Middle frontal gyrus (tissue), 1 donor: ENCODE results near the gene PID1.

ENCODE experiments used
- DNase-seq: peaks from one replicate; pipeline ENCODE4 v3.0.0-alpha.2; 2015; ENCODE audit warnings: low spot score; ENCODE audit errors: extremely low spot score

PID1 gene

GRCh38 chr2:229170171-229170570 is 100.9 kb downstream of the PID1 start:
- no peak for DNase-seq

- DNase-seq, result no peak
Measured at GRCh38 chr2:229169751-229170150, 101.3 kb downstream of the PID1 start.

- DNase-seq, result no peak
Measured at GRCh38 chr2:229164545-229165249, 106.4 kb downstream of the PID1 start.

DNA sequence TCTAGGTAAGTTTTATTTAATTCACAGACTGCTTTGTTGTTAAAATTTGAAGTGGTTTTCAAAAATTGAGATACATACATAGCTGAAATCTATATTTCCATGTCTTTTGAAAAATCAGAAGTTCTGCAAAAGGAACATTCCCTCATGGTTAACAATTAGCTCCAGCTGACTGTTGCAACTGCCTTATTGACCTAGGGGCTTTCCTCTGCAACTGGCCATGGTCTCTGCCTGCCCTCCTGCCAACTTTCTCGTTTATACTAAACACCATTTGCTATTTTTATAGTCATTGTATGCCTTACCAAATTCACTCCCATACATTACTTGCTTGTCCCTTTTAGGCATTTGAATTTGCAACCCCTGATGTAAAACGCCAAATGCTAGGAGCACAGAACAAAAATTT is 107.2 kb downstream of the PID1 start:
- DNase-seq, result no peak

DNA sequence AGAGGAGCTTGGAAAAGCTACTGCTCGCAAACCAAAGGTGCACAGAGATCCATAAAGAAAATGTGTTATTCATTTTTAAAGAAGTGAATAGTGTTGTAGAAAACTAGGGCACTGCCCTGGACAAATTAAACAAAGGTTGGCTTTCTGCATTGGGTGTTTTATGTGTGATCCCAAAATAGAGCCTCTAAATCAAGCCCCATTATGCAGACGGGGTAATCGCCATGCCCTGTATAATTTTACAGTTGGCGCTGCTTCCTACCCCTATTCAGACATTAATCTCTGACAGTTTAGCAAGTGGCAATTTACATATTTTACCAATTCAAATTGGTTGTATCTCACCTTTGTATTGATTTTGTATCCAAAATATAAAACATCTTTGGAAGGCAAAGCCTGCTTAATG is 109.1 kb downstream of the PID1 start:
- no peak for DNase-seq

DNA sequence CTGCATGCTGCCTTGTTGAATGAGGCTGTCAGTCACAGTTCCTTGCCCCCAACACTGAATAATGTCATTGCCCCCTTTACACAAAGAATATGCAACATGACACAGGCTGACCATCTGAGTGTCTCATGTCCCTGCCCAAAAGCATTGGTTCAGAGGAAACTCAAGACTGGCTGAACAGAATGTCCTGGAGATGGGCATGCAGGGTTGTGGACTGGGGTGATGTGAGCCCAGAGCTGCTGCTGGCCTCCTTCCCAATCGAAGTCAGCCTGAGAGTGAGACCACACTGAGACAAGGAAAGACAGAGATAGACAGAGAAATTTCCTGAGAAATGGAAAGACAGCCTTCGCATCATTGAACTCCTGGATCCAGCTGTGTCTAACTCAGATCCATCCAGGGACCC is 110.1 kb downstream of the PID1 start:
- no peak for DNase-seq

- DNase-seq, result no peak
Measured at GRCh38 chr2:229160180-229160579, 110.9 kb downstream of the PID1 start.

- no peak for DNase-seq
Measured at GRCh38 chr2:229159405-229159804, 111.7 kb downstream of the PID1 start.

- DNase-seq, result no peak
Measured at GRCh38 chr2:229154381-229154780, 116.7 kb downstream of the PID1 start.

- DNase-seq, result no peak
Measured at GRCh38 chr2:229153951-229154350, 117.1 kb downstream of the PID1 start.

- no peak for DNase-seq
Measured at GRCh38 chr2:229153267-229153666, 117.8 kb downstream of the PID1 start.

GRCh38 chr2:229152674-229153073 is 118.4 kb downstream of the PID1 start:
- DNase-seq, result no peak

- no peak for DNase-seq
Measured at GRCh38 chr2:229150317-229150716, 120.8 kb downstream of the PID1 start.

DNA sequence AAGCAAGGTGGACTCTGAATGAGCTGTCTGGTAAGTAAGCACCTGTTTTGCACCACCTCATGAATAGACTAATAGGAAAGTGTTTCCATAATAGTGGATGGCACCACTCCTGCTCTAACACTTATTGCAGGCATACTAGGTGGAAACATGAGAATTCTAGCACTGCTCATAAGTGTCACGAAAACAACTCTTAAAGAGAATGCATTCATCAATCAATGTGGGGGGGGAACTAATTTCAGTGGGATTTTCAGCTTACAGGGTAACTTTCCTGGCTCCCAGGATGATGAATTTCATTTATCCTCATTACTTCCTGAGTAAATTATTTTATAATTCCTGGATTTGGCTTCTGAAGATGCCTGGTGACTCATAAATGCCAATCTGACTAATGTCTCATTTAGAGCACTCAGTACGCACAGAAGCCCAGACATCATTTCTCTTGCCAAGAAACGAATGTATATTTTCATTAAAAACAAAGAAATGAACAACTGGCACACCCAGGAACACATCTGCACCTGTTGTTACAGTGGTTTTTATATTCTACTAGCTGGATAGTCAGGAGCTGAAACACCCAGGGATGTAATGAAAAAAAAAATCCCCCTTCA is 129.6 kb downstream of the PID1 start:
- no peak for DNase-seq

GRCh38 chr2:229137639-229138038 is 133.4 kb downstream of the PID1 start:
- DNase-seq, result no peak

DNA sequence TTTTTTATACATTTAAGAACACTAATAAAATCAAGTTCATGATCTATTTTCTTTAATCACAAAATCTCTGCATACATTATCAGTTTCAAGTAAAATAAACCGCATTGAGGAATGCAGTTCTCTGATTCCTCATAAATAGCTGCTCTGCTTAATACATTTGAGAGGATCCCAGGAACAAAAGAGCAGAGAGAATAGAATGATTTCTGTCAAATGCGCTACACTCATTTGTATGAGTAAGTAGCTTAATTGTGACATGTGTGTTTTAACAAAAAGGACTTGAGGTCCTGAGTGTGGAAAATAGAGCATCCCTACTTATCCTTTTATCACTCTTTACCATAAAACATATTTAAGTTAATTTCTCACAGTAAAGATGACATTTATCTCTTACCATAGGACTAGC is 134.0 kb downstream of the PID1 start:
- DNase-seq, result no peak

DNA sequence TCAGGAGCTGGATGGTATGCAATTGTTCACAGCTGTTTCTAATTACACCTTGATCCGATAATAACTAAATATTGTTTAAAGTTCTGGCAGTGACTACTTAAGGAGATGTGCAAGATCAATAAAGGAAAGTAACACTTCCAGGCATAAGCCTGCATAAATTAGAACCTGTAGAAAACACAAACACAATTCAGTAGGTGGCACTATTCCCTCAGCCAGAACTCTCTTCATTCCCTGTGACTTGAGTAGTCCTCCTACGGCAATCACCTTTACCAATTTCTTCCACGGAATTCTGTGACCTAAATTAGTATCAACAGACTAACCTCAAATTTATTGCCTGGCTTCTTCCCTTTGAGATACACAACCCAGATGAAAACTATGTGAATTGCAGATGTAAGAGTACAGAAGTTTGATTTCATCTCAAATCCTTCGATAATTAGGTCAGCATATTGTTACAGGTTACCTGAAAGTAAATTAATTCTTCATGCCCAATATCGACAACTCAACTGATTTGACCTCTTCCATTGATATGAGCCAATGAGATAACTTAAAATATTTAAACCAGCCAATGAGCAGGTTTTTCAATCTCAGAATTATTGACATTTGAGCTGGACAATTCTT is 137.8 kb downstream of the PID1 start:
- DNase-seq, result no peak

GRCh38 chr2:229132236-229132635 is 138.9 kb downstream of the PID1 start:
- no peak for DNase-seq

GRCh38 chr2:229130522-229130921 is 140.6 kb downstream of the PID1 start:
- DNase-seq, result no peak

GRCh38 chr2:229129738-229130371 is 141.2 kb downstream of the PID1 start:
- no peak for DNase-seq

GRCh38 chr2:229127471-229127870 is 143.6 kb downstream of the PID1 start:
- DNase-seq, result no peak

DNA sequence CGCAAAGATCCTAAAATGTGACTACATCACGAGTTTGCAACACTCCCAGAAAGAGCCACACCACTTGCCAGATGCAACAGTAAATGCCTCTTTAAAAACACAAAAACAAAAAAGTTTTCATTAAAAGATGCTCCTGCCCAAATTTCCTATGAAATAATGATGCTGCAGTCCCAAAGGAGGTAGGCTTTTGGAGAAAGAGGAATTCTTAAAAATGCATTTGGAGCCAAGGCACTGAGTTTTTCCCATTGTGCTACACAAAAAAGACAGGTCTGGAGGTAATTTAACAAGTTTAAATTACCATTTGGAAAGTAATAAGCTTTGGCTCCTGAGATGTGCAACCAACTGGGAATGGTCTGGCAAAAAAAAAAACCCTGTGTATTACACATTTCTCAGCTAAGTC is 145.0 kb downstream of the PID1 start:
- no peak for DNase-seq
